MM.1S (cell line): Measurements from ENCODE around the gene GFM1.
A peak's percentile ranks its signal among the peaks of the same experiment; 100 is the strongest.

Source experiments
- DNase-seq: peaks from one replicate; pipeline ENCODE4 v3.0.0-alpha.2; 2015
- H2AFZ ChIP-seq: fragments of 300-600 bp; sonication (generic); 2 replicates; pipeline ENCODE4 v1.6.0; 2016; ENCODE audit warnings: antibody characterized with exemption, low read length
- H3F3A ChIP-seq: fragments of 300-600 bp; sonication (generic); 2 replicates; pipeline ENCODE4 v1.6.1; 2016; ENCODE audit warnings: mild to moderate bottlenecking, antibody characterized with exemption, low read length, moderate library complexity, mixed read lengths; ENCODE audit not compliant: insufficient read depth
- H3K27ac ChIP-seq: fragments of 300-600 bp; sonication (generic); 2 replicates; pipeline ENCODE4 v1.5.1; 2016; ENCODE audit warnings: mild to moderate bottlenecking, low read length
- H3K27me3 ChIP-seq: fragments of 300-600 bp; sonication (generic); replicated peaks from 2 replicates; pipeline ENCODE4 v1.6.0; 2016; ENCODE audit warnings: low read length; ENCODE audit not compliant: insufficient read depth
- H3K36me3 ChIP-seq: fragments of 300-600 bp; sonication (generic); replicated peaks from 2 replicates; pipeline ENCODE4 v1.6.1; 2016; ENCODE audit warnings: mild to moderate bottlenecking, low read length, mixed read lengths; ENCODE audit not compliant: insufficient read depth
- H3K4me1 ChIP-seq: fragments of 300-600 bp; sonication (generic); 2 replicates; pipeline ENCODE4 v1.6.1; 2016; ENCODE audit warnings: low read length, mixed read lengths
- H3K4me2 ChIP-seq: fragments of 300-600 bp; sonication (generic); 2 replicates; pipeline ENCODE4 v1.6.0; 2016; ENCODE audit warnings: low read depth, low read length
- H3K4me3 ChIP-seq: fragments of 300-600 bp; sonication (generic); 2 replicates; pipeline ENCODE4 v1.5.1; 2016; ENCODE audit warnings: low read length, mixed read lengths
- H3K79me2 ChIP-seq: fragments of 300-600 bp; sonication (generic); 2 replicates; pipeline ENCODE4 v1.6.1; 2016; ENCODE audit warnings: mixed run types, low read length, mixed read lengths
- H3K9ac ChIP-seq: fragments of 300-600 bp; sonication (generic); 2 replicates; pipeline ENCODE4 v1.6.1; 2016; ENCODE audit warnings: low read length, mixed read lengths
- H3K9me2 ChIP-seq: fragments of 300-600 bp; sonication (generic); replicated peaks from 2 replicates; pipeline ENCODE4 v1.6.1; 2016; ENCODE audit warnings: mild to moderate bottlenecking, low read length, mixed read lengths; ENCODE audit not compliant: insufficient read depth
- H3K9me3 ChIP-seq: fragments of 300-600 bp; sonication (generic); replicated peaks from 2 replicates; pipeline ENCODE4 v1.6.1; 2016; ENCODE audit warnings: mild to moderate bottlenecking, low read length, mixed read lengths; ENCODE audit not compliant: insufficient read depth
- H4K20me1 ChIP-seq: fragments of 300-600 bp; sonication (generic); 2 replicates; pipeline ENCODE4 v1.6.1; 2016; ENCODE audit warnings: mild to moderate bottlenecking, low read length, moderate library complexity, mixed read lengths; ENCODE audit not compliant: insufficient read depth
- CTCF ChIP-seq: fragments of 300-600 bp; sonication (generic); IDR thresholded peaks from 2 replicates; pipeline ENCODE4 v1.5.1; 2016; ENCODE audit warnings: antibody characterized with exemption, low read length, mixed read lengths
- EZH2 ChIP-seq: fragments of 300-600 bp; sonication (generic); optimal IDR thresholded peaks from 2 replicates; pipeline ENCODE3; 2017; ENCODE audit warnings: low read depth, mild to moderate bottlenecking, antibody characterized with exemption, low read length, mixed read lengths
- EZH2phosphoT487 ChIP-seq: fragments of 300-600 bp; sonication (generic); IDR thresholded peaks from 2 replicates; pipeline ENCODE4 v1.6.1; 2018; ENCODE audit warnings: antibody characterized with exemption, low read length

The GFM1 gene

GRCh38 chr3:158725348-158726011, 81.2 kb downstream of the GFM1 start:
- H3K9me3 ChIP-seq = no peaks in the 10 kb centered on the region
- H3K27ac ChIP-seq = no peak overlapping the region
- no peaks in the 10 kb centered on the region for H3K79me2 ChIP-seq
- H3K36me3 ChIP-seq = no peaks in the 10 kb centered on the region
- TF ChIP-seq CTCF = no peak
- no peaks in the 10 kb centered on the region for H3K4me1 ChIP-seq
- H3K27me3 ChIP-seq = no peaks in the 10 kb centered on the region
- no peak for DNase-seq
- H4K20me1 ChIP-seq = no peaks in the 10 kb centered on the region
- H3F3A ChIP-seq = no peaks in the 10 kb centered on the region
- H3K4me3 ChIP-seq = no peak overlapping the region
- H3K4me2 ChIP-seq = no peak overlapping the region
- H3K9ac ChIP-seq = no peak overlapping the region
- H2AFZ ChIP-seq = no peak overlapping the region
- no peaks in the 10 kb centered on the region for H3K9me2 ChIP-seq

- no peaks in the 10 kb centered on the region for H3K4me1 ChIP-seq
- no peaks in the 10 kb centered on the region for H3F3A ChIP-seq
- H3K4me3 ChIP-seq = no peak overlapping the region
- peak; percentile 81 for DNase-seq
- peak overlapping the region; percentile 37; the same call in 1 of the 2 replicates for H3K4me2 ChIP-seq
- H3K9ac ChIP-seq = no peak overlapping the region
- no peaks in the 10 kb centered on the region for H3K79me2 ChIP-seq
- TF ChIP-seq EZH2phosphoT487 = no peak
- TF ChIP-seq CTCF = peak; percentile 96
- no peaks in the 10 kb centered on the region for H3K9me3 ChIP-seq
- no peak overlapping the region for H3K27ac ChIP-seq
- no peaks in the 10 kb centered on the region for H4K20me1 ChIP-seq
- H3K36me3 ChIP-seq = no peaks in the 10 kb centered on the region
- no peak overlapping the region for H2AFZ ChIP-seq
- H3K9me2 ChIP-seq = no peaks in the 10 kb centered on the region
- H3K27me3 ChIP-seq = no peaks in the 10 kb centered on the region
Observed at GRCh38 chr3:158727206-158728060, 83.1 kb downstream of the GFM1 start.

GRCh38 chr3:158728061-158728377, 83.7 kb downstream of the GFM1 start:
- no peaks in the 10 kb centered on the region for H3K4me1 ChIP-seq
- no peak overlapping the region for H3K9ac ChIP-seq
- H3K9me3 ChIP-seq = no peaks in the 10 kb centered on the region
- no peak overlapping the region for H3K4me3 ChIP-seq
- no peaks in the 10 kb centered on the region for H3F3A ChIP-seq
- no peaks in the 10 kb centered on the region for H3K36me3 ChIP-seq
- H3K79me2 ChIP-seq = no peaks in the 10 kb centered on the region
- no peaks in the 10 kb centered on the region for H3K27me3 ChIP-seq
- H3K4me2 ChIP-seq = peak overlapping the region; percentile 37; the same call in 1 of the 2 replicates
- TF ChIP-seq CTCF (no peak), EZH2 (no peak), EZH2phosphoT487 (no peak)
- no peak for DNase-seq
- no peaks in the 10 kb centered on the region for H4K20me1 ChIP-seq
- no peaks in the 10 kb centered on the region for H3K9me2 ChIP-seq
- H3K27ac ChIP-seq = no peak overlapping the region
- no peak overlapping the region for H2AFZ ChIP-seq
